NCI-H82 (cell line): ENCODE data around the gene OBP2B.
A peak's percentile ranks its signal among the peaks of the same experiment; 100 is the strongest.
"Not testable (repeated sequence)": the region's sequence is repeated elsewhere in the genome, so short reads cannot be mapped to it uniquely, and the experiment has no call there.

Experiments used
- DNase-seq: peaks from one replicate; lab custom pipeline; 2025; lab: John Stamatoyannopoulos, UW

OBP2B gene

DNA sequence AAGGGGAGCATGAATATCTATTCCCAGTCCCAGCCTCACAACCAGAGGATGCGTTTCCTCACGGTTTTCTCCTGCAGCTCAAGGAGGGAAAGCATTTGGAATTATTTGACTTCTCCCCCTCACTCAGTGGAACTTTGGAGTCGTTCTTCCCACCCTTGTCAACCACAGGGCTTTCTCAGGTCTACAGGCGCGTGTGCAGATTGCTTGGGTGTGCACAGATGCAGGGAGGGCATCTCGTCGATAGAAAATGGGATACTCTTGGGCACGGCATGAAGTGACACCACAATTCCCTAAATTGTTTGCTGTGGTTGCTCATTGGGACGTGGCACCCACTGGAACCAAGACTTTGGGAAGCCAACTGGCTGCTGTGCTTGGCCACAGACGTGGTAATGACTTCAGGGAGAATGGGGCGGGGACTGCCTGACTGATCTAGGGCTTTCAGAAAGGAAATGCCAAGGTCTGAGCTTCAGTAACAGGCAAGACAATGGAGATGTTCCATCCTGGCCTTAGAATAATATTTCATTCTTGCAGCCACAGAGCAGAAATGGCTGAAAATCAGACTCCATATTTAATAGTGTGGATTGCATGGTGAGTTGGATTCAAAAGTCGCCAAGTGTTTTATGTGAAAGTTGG lies 12.2 kb upstream of the OBP2B start:
- no peak for DNase-seq

DNA sequence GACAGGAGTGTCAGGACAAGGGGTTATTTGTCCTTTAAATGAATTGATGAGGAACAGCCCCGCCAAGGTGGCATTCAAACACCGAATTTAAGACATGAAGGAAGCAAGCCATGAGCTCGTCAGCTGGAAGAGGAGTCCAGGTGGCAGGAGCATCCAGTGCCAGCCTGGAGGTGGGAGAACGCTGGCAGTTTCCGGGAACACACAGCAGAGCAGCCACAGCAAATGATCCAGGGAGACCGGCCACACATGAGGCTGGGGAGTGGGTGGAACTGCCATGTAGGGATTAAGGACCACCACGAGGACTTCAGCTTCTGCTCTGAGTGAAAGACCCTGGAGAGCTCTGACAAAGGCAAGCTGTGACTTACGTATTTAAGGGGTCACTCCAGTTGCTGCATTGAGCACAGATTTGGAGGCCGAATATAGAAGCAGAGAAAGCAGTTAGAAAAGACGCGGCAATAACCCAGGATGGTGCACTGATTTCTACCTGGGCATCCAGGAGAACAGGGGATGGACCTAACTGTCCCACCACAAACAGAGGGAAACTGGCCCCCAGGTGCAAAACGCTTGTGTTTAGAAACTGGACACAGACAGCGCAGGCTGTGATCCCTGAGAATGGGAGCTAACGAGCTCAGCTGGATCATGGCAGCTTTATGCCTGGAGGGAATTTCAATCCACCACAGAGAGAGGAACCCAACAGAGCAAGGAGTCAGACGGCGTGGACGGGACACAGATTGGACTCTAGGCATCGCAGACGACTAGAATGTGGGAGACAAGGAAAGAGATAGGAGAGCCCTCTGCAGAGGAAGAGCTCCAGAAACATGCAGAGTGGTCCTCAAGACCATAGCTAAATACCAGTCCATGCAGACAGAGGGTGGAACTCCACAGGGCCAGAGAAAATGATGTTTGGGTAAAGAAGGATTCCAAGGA lies 9.3 kb upstream of the OBP2B start:
- not testable (repeated sequence) for DNase-seq

DNA sequence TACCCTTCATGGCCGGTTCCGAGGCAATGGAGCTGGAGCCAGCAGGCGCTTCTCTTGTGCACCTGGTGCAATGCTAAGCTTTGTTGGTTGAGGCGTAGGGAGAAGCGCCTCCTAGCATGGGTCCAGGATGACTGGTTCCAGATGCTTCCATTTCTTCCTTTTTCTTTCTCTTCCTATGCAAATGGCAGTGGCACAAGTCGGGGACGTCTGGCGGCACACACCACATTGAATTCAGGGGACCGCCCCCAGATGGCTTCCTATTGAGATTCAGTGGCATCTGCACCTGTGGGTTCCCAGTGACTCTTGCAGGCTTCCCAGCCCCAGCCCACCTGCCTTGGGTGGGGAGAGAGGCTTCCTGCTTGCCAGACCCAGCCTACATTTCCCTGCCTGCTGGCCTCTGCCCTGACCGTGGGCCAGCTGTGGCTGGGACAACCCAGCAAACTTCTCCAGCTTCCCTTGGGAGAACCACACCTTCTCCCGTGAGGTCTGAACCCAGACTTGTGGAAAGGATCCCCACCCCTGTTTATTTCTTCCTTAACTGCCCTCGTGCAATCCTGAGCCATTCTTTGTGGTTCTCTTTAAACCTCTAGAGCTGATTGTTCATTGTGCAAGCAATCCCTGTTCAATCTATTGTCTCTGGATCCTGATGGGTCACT lies 8.4 kb upstream of the OBP2B start:
- not testable (repeated sequence) for DNase-seq

DNA sequence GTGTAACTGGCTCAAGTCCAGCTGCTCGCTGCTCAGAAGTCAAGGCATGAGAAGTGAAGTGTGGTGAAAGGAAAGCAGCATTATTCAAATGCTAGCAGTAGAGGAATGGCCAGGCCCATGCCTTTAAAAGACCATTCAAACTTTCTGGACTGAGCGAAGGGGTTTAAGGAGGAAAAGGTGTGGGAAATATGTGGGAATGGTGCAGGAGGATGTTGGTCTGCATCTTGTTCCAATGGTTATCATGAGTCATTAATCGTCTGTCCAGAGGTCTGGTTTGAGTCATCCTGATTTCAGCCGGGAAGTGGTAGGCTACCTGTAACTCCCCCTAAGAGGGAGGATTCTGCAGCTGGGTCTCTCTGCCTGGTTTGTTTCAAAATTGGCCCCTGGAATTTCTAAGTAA lies 5.2 kb upstream of the OBP2B start:
- DNase-seq = not testable (repeated sequence)

DNA sequence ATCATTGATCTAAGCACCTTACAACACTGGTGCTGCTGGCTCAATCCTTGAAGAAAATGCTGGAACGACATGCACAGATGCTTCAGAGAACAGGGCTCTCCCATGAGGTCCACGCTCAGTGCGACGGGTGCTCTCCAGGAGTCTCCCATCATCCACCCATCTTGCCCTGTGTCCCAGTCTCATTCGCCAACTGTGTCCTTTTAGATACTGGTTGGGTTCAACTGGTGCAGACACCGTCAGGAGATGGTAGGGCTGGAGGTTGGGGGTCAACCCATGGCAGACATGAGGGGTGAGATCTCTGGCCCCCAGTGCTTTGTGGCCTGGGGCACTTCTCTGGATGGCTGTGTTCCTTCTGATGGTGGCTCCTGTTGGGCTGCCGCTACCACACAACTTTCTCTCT lies 1.6 kb upstream of the OBP2B start:
- no peak for DNase-seq

DNA sequence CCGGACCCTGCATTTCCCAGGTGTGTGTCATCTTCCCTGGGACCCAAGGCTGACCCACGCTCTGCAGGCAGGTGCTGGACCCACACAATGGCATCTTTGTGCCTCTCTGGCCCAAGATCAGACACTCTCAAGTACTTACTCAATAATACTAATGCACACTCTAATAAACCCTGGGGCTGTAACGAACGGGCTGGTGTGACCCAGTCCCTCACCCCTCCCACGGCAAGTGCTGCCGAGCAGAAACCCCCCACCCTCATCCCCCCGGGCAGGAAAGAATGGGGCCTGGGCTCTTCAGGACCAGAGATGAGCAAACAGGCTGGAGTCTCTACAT lies 1.1 kb upstream of the OBP2B start:
- DNase-seq = no peak

DNA sequence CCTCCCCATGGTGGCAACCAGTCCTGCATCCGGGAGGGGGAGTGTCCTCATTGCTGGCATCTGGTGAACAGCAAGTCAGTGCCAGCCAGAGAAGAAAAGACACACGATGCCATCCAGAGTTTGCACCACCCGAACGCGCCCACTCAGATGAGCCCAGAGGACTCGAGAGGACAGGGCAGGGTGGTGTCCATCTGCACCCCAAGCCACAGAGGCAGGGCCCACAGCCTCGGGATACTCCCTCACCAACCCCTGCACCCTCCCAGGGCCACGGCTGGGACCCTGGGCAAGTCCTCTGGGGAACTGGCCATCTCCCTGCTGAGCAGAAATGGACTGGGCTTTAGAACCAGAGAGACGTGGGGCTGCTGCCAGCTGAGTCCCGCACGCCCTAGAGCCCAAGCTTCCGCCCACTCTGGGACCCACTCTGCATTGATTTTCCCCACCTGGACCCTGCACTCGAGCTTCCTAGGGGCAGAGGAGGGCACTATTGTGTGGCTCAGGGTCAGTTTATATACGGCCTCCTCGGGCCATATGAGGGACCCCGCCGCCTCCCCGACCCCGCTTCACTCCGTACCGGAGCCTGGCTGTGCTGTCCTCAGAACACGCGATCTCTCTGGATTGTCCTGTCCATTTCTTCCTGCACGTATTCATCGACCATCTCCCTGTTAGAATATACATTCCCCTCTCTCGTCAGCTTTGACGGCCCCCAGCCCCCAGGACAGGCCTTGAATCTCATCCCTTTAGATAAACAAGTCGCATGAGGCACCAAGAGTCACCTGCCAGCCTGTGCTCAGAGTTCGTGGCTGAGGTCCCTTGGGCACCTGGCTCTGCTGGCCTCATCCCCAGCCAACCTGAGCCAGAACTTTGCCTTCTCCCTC lies 514 bp upstream of the OBP2B start:
- not testable (repeated sequence) for DNase-seq

DNA sequence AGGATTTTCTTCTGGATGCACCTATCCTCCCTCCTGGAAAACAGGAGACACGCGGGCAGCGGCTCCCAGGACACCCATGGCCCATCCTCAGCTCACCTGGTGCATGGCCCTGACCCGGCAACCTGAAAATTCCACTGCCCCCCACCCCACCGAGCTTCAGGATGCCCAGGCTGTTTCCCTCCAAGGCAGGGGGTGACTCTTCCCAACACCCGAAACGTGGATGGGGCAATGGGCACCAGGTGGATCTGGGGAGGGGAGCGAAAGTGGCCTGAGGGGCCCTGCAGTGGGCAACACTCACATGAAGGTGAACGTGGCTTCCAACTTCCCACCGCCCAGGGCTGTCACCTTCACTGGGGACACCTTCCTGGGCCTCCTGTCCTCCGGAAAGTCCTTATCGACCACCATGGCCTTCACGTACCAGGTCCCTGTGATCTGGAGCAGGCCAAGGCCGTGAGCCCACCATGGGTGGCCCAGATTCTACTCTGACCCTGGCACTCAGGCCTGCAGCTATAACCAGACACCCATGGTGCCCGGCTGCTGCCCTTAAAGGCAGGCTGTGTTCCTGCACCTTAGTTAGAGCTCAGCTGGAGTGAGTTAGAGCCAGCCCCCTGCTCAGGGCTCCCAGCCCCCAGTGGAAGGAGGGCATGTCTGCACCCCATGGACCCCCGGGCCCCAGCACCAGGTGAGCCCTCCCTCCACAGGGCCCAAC lies 725 bp downstream of the OBP2B start:
- peak; percentile 27 for DNase-seq

DNA sequence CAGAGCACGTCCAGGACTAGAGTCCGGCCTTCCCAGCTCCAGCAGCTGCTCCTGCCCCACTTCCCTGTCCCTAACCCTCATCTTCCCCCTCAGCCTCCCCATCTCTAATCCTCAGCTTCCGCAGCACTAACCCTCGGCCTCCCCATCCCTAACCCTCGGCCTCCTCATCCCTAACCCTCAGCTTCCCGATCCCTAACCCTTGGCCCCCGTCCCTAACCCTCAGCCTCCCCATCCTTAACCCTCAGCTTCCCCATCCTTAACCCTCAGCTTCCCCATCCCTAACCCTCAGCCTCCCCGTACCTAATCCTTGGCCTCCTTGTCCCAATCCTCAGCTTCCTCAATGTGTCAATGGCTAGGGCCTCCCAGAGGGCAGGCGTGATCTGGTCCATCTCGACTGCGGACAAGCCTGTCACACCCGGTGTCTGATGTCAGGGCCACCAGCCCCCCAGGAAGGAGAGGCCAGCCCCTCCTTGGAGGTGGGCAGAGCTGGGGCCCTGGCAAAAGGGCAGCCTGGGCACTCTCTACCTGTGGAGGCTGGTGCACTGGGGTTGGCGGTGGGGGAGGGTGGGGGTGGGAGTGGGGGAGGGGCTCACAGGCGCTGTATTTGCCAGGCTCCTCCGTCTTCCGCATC lies 1.4 kb downstream of the OBP2B start:
- no peak for DNase-seq

DNA sequence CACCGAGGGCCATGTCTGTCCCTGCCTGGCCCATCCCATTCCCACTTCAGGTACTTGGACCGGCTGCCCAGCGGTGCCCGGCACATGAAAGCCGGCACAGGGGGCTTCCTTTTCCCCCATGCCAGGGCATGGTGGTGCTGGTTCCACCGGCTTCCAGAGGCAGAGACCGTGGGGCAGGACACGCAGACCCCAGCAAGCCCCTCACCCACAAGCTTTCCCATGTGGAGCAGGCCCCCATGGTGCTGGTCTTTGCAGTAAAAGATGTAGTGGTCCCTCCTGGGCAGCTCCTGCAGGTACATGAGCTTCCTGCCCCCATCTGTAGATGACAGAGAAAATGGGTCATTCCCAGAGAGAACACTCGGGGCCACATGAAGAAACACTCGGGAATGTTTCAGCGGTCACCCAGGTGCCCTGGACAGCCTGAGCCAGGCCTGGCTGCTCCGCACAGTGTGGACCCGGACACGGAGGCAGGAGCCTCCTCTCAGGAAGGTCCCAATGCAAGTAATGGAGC lies 2.0 kb downstream of the OBP2B start:
- DNase-seq = no peak

DNA sequence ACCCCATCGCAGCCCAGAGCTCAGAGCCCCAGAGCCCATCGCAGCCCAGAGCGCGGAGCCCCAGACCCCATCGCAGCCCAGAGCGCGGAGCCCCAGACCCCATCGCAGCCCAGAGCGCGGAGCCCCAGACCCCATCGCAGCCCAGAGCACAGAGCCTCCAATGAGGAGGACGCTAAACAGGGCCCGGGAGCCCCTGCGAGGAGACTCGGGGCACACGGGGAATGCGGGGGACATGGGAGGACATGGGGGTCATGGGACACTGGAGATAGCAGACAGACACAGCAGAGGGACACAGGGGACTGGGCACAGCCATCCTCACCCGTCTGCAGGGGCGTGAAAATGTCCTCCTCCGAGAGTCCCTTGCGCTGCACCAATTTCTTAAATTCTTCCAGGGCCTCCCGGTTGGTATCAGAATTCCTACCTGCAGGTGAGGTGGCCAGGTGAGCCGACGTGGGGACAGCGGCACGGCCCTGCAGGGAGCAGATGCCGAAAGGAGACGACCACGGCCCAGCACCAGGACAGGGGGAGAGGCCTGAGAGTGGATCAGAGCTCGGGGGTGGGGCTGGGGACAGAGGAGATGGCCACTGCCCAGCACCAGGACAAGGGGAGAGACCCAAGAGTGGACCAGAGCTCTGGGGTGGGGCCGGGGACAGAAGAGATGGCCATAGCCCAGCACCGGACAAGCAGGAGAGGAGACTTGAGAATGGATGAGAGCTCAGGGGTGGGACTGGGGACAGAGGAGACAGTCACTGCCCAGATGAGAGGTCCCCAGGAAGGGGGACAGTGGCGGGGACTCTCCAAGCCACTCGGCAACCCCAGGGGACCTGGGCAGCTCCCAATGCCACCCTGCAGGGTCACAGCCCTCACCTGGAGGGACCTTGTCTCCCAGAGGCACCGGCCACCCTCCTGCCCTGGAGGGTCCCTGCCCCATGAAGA lies 2.8 kb downstream of the OBP2B start:
- DNase-seq = no peak

DNA sequence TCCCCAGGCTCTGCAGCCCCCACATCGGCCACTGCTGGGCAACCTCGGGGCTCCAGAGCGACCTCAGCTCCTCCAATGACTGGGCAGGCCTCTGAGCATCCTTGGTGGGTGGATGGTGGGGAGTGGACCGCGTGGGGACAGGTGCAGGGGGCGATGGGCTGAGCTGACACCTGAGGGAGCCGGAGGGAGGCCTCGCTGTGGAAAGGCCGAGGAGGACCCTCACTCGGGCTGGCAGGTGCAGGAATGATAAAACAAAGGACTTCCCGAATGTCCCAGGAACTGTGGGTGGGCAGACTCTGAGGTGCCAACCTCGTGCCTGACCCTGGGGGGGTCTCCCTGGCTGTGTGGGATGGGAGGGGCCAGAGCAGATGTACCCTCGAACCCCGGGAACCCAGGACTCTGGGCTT lies 3.6 kb downstream of the OBP2B start:
- not testable (repeated sequence) for DNase-seq

DNA sequence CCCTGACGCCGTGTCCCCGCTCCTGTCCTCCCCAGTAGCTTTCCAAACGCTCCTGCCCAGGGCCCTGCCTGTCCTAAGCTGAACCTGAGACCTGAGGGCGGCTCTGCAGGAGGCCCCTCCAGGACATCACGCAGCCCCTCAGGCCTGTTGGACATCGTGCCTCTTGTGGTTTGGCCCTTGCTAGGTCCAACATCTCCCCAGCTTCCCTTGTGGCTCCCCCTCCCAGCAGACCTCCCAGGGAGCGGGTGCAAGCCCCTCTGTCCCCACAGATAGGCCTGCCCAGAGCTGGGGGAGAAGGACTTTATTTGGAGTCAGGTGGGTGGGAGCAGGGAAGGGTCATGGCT lies 4.1 kb downstream of the OBP2B start:
- no peak for DNase-seq

DNA sequence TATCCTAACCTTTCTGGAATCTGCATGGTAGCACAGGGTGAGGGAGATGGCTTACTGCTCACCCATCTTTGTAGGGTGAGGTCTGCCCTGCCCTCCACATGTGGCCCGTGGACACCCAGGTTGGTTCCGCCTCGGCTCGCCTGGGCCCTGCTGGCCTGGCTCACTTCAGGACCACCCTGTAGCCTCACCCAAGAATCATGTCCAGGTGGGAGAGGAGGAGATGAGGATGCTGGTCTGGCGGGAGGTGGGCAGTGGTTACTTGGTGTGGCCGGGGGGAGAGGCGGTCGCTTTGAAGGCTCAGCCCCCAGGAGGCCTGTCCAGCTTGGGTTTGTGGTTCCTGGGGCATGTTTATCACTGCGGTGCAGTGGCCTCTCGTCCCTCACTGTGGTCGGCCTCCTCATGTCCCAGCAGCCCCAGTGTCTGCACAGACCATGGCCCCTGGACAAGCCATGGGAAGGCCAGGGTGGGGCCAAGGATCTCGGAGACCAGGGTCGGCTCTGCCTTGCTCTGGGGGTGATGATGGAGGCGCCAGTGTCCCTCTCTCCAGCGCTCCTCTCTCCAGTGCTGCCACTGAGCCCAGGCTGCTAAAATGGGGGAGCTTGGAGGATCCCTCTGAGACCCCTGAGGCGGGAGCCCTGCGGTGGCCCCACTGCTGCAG lies 4.6 kb downstream of the OBP2B start:
- no peak for DNase-seq

DNA sequence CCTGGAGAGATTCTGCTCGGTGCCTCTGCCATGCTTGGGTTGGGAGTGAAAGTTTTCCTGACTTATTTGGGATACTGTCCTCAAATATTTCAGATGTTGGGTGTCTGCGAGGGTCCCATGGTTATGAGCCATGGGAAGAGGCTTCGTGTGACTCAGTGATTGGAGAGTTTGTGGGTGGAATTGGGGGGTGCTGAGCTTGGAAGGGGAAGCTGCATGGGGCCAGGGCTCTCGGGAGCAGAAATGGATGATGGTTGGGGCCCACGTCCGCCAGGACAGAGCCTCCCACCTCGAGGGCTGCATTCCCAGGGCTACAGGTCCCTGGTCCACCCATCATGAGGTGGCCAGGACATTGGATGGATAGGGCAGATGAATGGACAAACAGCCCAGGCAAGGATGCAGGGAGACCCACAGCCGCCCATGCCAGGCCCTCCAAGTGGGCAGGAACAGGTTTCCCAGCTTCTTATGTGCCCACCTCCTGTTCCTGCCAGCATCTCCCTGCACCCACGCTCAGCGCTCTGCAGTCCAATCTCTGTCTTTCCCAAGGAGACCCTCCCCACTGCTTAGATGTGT lies 5.5 kb downstream of the OBP2B start:
- no peak for DNase-seq

DNA sequence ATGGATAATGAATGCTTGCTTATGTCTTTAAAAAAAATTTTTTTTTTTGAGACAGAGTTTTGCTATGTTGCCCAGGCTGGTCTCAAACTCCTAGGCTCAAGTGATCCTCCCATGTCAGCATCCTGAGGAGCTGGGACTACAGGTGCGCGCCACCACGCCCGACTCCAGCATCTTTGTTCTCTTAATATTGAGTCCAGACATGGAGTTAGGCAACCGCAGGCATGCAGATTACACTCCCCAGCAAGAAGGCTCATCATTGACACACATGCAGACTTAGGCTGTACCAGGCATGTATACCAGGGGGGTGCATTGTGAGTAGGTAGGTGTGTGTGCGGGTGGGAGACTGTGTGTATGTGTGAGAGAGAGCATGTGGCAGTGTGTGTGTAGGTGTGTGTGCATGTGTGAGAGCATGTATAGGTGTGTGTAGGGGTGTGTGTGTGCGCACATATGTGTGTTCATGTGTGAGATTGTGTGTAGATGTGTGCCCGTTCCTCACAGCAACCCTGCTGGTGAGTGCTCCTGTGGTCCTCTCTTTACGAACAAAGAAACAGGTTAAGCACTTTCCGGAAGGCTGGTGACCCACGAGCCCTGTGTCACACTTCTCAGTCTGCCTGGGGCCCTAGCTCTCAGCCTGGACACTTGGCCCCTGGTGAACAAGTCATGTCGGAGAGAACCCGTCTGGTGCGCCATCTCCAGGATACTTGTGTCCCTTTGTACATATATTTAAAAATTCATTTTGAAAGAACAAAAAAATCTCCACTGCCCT lies 6.2 kb downstream of the OBP2B start:
- no peak for DNase-seq

DNA sequence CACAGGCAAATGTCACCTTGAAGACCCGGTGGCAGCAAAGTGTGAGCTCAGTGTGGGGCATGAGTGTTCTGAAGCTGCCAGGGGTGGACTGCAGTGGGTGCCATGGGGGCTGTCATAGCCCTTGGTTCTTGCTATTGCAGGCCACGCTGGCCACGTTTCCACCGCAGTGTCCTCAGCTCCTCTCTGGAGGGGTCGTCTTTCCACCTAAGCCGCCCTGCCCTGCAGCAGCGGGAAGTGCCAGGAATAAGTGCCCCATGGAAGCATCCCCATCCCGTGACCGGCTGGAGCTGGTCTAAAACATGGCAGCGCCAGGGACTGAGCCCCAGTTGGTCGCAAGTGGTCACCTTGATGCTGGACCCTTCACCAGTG lies 6.9 kb downstream of the OBP2B start:
- DNase-seq = no peak
